ENCODE results near the gene EIF2S3B. TPM values are rescaled to one million over a fixed set of nuclear protein-coding genes. Genes with fewer than 3 reads are reported as not detected.
A peak's percentile ranks its signal among the peaks of the same experiment; 100 is the strongest.
"Not testable (repeated sequence)": the region's sequence is repeated elsewhere in the genome, so short reads cannot be mapped to it uniquely, and the experiment has no call there.

EIF2S3B gene
- total RNA-seq (2014; rRNA removed; shearing (Covaris generic)) = 2.5 TPM in 2 replicates
- 0.56 and 1.4 TPM in 2 replicates for polyA plus RNA-seq (2014; cell fraction: nucleus; rRNA removed)

DNA sequence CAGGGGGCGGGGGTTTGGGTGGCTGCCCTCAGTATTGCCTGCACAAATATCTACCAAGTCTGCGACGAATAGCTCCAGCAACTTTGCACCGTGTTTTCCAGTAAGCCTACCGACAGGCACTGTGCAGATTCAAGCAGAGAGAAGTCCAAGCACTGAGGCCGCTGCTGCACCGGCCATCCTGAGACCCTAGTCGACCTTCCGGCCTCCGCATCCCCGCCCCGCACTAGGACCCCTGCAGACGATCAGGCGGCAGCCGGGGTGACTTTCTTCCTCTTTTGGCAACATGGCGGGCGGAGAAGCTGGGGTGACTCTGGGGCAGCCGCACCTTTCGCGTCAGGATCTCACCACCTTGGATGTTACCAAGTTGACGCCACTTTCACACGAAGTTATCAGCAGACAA is at the start of gene EIF2S3B:
Gene EIF2S3B (plus strand): TSS at position 271 of the 400 bp plus-strand sequence. CDS start 13 bp downstream, at position 284.
- no peak for DNase-seq (ENCODE audit: extremely low read depth, low read depth)

DNA sequence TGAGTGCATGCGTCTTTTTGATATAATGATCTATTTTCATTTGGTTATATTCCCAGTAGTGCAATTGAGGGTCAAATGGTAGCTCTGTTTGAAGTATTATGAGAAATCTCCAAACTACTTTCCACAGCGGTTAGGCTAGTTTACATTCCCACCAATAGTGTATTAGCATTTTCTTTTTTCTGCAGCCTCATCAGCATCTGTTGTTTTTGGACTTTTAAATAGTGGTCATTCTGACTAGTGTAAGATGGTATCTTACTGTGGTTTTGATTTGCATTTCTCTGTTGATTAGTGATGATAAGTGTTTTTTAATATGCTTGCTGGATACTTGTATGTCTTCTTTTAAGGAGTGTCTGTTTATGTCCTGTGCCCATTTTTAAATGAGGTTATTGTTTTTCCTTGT is 48.8 kb upstream of the EIF2S3B start:
- no peak for DNase-seq (ENCODE audit: extremely low read depth, low read depth)

DNA sequence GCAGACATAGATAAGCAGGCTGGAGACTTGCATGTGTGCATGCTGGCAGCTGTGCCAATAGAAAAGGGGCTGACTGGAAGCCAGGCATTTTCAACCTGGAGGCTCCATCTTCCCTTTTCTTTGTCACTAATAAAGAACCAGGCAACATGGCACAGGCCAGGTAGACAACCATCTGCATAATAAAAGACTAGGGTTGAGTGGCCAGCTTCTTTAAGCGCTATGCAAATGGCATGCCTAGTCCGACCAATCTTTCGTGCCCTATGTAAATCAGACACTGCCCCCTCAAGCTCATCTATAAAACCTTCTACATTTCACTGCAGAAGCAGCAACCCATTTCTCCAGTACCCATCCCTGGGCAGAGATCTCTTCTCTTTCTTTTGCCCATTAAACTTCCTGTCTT is 47.9 kb upstream of the EIF2S3B start:
- DNase-seq (ENCODE audit: extremely low read depth, low read depth) = no peak

DNA sequence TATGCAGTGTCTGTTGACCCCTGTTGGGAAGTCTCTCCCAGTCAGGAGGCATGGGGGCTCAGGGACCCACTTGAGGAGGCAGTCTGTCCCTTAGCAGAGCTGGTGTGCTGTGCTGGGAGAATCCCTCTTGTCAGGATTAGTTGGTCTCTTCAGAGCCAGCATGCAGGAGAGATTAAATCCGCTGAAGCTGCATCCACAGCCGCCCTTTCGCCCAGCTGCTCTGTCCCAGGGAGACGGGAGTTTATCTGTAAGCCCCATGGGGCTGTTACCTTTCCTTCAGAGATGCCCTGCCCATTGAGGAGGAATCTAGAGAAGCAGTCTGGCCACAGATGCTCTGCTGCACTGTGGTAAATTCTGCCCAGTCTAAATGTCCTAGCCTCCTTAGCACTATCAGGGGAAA is 39.4 kb upstream of the EIF2S3B start:
- no peak for DNase-seq (ENCODE audit: extremely low read depth, low read depth)

DNA sequence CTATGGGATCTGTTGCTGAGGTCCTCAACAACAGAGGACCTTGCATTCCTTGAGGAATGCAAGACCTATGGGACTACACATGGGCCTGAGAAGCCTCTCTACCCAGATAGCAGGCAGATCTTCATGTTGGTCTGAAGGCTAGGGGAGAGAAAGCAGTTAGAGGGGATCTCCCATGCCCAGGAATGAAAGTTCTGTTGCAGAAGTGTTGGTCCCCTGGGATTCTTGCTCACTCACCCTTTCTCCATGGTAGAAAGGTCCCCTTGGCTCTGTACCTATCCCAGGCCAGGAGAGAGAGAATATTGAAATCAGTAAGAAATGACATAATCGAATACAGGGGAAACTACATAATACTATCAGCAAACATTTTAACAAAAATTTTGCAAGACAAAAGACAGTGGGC is 36.0 kb upstream of the EIF2S3B start:
- DNase-seq (ENCODE audit: extremely low read depth, low read depth) = no peak

DNA sequence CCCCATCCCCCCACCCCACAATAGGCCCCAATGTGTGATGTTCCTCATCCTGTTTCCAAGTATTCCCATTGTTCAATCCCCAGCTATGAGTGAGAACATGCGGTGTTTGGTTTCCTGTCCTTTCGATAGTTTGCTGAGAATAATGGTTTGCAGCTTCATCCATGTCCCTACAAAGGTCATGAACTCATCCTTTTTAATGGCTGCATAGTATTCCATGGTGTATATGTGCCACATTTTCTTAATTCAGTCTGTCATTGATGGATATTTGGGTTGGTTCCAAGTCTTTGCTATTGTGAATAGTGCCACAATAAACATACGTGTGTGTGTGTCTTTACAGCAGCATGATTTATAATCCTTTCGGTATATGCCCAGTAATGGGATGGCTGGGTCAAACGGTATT is 32.9 kb upstream of the EIF2S3B start:
- not testable (repeated sequence) for DNase-seq (ENCODE audit: extremely low read depth, low read depth)

DNA sequence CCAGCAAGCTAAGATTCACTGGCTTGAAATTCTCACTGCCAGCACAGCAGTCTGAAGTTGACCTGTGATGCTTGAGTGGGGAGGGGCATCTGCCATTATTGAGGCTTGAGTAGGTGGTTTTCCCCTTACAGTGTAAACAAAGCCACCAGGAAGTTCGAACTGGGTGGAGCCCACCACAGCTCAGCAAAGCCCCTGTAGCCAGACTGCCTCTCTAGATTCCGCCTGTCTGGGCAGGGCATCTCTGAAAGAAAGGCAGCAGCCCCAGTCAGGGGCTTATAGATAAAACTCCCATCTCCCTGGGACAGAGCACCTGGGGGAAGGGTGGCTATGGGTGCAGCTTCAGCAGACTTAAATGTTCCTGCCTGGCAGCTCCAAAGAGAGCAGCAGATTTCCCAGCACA is 23.8 kb upstream of the EIF2S3B start:
- not testable (repeated sequence) for DNase-seq (ENCODE audit: extremely low read depth, low read depth)

DNA sequence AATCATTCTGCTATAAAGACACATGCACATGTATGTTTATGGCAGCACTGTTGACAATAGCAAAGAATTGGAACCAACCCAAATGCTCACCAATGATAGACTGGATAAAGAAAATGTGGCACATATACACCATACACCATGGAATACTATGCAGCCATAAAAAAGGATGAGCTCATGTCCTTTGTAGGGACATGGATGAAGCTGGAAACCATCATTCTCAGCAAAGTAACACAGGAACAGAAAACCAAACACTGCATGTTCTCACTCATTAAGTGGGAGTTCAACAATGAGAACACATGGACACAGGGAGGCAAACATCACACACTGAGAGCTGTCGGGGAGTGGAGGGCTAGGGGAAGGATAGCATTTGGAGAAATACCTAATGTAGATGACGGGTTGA is 18.4 kb upstream of the EIF2S3B start:
- not testable (repeated sequence) for DNase-seq (ENCODE audit: extremely low read depth, low read depth)

DNA sequence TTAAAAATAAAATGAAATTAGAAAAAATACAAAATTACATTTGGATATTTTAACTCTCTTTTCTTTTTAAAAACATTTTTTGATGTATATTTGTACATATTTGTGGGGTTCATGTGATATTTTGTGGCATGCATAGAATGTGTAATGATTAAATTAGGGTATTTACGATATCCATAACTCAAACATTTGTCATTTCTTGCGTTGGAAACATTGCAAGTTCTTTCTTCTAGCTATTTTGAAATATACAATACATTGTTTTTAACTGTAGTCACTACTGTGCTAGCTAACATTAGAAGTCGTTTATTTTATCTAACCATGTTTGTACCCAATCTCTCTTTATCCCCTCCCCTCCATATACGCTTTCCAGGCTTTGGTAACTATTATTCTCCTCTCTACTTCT is 13.9 kb upstream of the EIF2S3B start:
- no peak for DNase-seq (ENCODE audit: extremely low read depth, low read depth)

DNA sequence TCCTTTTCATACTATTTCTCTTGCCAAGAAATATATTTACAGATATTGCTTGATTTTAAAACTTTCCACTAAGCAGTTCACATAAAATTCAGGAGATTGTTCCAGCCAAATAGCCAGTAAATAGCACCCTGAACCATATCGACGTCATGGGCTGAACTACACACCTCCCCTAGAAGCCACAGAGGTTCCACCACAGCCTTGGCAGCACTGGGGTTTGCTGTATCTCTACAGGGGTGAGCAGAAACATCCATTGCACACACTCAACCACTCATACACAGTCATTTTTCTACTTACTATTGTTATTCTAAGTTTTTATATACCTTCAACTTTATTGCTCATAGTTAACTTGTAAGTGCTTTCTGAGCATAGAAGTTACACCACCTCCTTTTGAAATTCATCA is 8.1 kb upstream of the EIF2S3B start:
- DNase-seq (ENCODE audit: extremely low read depth, low read depth) = no peak

DNA sequence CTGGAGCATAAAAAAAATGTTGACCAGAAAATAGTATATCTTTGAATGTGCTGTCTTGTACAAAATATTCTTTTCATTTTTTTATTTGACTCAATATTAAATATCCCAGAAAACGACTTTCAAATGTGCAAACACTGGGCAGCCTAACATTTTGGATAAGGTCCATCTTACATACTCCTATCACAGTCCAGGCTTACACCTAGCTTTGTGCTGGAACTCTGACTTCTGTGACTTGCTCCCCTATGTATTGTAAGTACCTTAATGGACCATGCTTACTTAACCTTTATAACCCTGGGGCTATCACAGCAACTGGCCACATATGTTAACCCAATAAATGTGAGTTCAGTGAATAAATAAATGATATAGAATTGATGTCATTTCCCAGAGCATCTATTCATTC is 7.6 kb upstream of the EIF2S3B start:
- DNase-seq (ENCODE audit: extremely low read depth, low read depth) = no peak

DNA sequence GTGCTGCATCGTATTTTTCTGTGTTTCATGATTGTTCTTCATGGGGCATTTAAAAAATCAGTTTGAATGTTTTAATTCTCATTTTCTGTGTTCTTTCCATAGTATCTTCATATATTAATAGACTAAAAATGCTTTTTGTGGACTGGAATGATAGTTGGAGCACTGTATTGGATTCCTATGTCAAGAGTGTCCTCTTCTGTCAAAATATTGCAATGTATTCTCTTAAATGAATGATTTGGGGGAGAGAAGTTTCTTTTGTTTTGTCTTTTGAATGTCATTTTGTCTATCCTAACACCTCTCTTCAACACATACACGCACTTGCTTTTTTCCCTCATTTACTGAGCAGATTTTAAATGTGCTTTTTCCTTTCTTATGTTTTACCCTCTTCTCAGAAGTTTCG is 4.7 kb upstream of the EIF2S3B start:
- peak; percentile 12 for DNase-seq (ENCODE audit: extremely low read depth, low read depth)

DNA sequence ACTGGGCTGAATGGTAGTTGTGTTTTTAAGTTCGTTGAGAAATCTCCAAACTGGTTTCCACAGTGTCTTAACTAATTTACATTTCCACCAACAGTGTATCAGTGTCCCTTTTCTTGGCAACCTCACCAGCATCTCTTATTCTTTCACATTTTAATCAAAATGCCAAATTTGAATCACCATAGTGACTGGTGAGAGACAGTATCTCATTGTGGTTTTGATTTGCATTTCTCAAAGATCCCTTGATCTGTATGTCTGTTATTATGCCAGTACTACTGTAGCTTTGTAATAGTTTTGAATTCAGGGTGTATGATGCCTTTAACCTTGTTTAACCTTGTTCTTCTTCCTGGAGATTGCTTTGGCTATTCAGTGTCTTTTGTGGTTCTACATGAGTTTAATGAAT is 2.2 kb upstream of the EIF2S3B start:
- DNase-seq (ENCODE audit: extremely low read depth, low read depth) = no peak

DNA sequence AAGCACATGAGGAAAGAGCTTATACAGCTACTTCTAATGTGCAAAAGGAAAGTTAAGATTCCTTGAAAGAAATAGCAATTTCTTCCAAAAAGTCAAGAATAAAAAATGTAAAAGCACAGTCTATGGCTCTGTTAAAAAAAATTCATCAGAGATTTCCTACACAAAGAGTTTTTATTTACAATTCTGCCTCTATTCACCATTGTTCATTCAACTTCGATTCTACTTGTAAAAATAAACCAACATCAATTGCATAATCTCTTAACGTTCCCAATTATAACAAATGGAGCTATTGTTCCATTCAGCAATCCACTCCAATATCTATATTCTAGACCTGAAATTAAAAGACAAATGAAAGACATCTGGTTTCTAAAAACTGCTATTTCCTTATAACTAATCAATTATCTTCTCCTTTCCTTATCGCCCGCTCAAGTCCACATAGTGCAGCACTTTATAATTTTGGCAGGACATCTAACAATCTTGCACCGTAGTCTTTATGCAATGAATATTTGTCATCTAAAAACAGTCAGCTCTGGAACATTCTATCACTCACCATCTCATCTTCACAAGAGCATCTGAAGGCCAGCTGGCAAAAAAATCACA is 6.2 kb downstream of the EIF2S3B start:
- DNase-seq (ENCODE audit: extremely low read depth, low read depth) = no peak

DNA sequence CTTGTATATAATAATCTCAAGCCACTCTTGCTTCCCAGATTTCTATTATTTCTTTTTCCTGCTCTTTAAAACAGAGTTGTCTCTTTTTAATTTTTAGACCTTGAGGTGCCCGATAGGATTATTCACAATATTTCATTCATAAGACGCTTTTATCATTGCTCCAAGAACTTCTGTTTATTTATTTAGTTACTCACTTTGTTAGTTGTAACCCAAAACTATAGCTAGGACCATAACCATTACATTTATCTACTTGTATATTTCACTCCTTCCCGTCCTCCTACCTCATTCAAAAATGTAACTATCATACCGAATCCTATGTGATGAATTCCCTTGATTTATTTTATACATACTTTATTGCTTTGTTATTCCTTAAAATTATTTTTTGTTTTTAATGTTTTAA is 7.1 kb downstream of the EIF2S3B start:
- DNase-seq (ENCODE audit: extremely low read depth, low read depth) = no peak

DNA sequence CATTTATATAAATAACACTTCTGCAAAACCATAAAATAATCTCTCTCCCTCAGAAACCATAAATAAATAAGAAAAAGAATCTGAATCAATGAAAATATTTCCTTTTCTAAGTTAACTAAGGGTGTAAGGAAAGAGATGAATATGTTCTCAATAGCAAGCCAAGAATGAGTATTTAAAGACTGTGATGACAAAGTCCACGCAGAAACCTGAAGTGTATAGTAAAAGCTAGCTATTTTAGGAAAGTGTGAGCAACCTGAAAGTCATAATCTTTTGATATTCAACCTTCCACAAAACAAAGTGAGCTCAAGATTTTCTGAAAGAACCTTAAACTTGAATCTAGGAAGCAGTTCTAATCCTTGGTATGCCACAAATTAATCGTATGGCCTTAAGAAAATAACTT is 15.9 kb downstream of the EIF2S3B start:
- DNase-seq (ENCODE audit: extremely low read depth, low read depth) = no peak

DNA sequence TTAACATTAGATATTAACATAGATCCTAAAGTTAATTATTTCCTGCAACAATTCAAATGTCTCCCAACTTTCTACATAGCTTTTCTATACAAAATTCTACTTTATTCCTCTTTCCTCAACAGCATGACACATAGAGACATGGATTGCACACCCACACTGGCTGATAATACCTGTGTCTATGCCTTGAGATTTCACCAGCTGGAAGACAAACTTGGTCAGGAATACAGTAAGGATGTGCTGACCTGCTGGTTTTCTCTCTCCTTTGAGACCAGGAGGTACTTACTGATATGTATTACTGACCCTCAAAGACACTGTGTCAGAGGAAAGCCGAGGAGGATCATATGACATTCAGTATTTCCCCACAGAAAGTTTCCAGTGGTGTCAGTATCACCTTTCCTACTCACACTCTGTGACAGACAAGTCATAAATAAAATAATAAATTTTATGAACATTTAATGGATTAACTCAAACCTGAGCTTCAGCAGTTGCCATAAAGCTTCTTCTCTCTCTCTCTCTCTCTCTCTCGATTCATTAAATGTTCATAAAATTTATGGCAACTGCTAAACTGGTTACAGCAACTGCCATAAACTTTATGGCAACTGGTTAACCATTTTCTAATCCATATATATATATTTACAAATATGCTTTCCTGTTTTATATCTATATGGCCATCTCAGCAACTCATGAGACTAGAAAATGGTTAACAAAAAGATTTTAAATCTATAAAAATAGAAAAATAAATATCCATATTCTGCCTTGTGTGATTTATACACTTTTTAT is 22.7 kb downstream of the EIF2S3B start:
- no peak for DNase-seq (ENCODE audit: extremely low read depth, low read depth)

DNA sequence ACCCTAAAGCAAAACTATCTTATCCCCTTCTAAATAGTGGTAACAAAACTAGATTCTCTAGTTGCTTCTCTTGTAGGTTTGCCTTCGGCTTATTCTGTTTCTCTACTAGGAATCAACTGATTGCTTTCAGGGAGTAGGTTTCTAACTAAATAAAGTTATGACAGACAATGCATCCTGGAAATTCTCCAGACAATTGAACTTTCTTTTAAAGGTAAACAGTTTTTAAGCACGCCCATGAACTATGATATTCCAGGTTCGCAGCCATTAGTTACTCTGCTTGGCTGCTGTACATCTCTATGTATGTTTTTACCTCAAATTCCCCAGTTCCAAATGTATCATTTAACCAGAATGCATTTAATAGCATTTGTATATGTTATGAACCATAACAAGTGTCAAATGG is 23.9 kb downstream of the EIF2S3B start:
- no peak for DNase-seq (ENCODE audit: extremely low read depth, low read depth)

DNA sequence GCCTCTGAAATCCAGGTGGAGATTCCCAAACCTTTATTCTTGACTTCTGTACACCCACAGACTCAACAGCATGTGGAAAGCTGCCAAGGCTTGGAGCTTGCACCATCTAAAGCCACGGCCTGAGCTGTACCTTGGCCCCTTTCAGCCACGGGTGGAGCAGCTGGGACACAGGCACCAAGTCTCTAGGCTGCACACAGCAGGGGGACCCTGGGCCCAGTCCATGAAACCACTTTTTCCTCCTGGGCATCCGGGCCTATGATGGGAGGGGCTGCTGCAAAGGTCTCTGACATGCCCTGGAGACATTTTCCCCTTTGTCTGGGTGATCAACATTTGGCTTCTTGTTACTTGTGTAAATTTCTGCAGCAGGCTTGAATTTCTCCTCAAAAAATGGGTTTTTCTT is 32.0 kb downstream of the EIF2S3B start:
- DNase-seq (ENCODE audit: extremely low read depth, low read depth) = no peak

DNA sequence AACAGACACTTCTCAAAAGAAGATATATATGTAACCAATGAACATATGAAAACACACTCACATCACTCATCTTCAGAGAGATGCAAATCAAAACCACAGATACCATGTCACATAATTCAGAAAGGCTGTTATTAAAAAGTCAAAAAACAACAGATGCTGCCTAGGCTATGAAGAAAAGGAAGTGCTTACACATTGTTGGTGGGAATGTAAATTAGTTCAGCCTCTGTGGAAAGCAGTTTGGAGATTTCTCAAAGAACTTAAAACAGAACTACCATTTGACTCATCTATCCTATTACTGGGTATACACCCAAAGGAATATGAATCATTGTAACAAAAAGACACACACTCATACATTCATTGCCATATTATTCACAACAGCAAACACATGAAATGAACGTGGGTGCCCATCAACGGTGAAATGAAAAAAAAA is 35.1 kb downstream of the EIF2S3B start:
- no peak for DNase-seq (ENCODE audit: extremely low read depth, low read depth)

DNA sequence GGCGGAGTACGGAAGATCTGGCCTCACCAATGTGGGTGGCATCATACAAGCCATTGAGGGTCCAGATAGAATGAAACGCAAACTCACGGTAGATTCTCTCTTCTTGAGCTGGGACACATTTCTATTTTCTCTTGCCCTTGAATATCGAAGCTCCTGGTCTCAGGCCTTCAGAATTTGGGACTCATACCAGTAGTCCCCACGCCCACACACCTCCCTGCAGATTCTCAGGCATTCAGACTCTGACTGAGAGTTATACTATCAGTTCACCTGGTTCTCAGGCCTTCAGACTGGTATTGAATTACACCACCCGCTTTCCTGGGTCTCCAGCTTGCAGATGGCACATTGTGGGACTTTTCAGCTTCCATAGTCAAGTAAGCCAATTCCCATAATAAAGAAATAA is 37.8 kb downstream of the EIF2S3B start:
- DNase-seq (ENCODE audit: extremely low read depth, low read depth) = no peak

DNA sequence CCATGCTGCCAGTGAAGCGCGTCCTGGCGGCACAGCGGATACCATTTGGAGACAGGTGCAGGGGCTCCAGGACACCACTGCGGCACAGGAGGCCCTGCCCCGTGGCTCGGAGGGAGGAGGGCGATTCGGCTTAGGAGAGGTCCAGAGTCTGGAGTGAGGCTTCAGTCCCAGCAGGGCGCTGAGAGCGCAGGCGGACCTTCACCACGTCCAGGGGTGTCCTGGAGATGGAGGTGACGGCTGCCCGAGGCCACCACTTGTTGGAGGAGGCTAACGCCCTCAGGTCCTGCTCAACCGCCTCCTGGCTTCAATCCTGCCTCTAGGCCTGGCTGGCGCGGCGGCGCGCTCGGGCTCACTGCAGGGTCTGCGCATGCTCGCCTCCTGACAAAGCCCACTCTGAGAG is 45.7 kb downstream of the EIF2S3B start:
- no peak for DNase-seq (ENCODE audit: extremely low read depth, low read depth)

All from NCI-H460 (cell line).